GM21381 (cell line): ENCODE results near the gene USP37.

ENCODE experiments used
- ATAC-seq: cut with Tn5 transposase; IDR thresholded peaks from one replicate; pipeline ENCODE4 v1.9.1; 2021; ENCODE audit warnings: mild to moderate bottlenecking, moderate library complexity; ENCODE audit not compliant: unreplicated experiment

USP37 gene

DNA sequence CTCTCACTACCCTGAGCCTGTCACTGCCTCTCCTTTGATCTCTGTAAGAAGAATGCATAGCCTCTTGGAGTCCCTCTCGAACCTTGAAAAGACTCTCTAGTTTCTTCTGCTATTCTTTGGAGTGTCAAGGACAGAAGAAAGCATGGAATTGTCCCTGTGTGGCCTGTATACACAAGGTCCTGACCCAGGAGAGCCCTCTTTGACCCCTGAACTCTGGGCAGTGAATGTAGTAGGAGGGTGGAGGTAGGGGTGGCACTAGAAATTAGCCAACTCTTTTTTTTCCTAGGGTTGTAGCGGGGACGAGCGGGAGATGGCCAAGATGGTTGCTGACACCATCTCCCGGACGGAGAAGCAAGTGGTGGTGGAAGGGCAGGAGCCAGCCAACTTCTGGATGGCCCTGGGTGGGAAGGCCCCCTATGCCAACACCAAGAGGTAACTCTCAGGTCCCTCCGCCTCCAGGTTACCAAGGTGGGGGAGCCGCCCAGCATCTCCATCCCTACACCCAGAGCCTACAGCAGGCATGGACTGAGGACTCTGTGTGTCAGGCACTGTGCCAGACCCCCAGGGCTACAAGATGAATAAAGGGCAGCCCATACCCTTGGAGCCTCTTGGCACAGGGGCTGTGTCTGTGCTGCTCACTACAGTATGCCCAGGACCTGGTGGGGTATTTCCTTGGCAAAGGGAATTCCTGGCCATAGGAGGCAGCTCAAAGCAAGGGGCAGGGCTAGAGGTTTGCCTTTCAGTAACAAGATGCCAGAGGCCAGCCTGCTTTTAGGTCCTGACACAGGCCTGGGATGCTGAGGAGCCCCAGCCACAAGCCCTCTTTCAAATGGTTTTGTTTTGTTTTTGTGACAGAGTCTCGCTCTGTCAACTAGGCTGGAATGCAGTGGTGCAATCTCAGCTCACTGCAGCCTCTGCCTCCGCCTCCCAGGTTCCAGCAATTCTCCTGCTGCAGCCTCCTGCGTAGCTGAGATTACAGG lies 132.9 kb downstream of the USP37 start:
- no peak for ATAC-seq

DNA sequence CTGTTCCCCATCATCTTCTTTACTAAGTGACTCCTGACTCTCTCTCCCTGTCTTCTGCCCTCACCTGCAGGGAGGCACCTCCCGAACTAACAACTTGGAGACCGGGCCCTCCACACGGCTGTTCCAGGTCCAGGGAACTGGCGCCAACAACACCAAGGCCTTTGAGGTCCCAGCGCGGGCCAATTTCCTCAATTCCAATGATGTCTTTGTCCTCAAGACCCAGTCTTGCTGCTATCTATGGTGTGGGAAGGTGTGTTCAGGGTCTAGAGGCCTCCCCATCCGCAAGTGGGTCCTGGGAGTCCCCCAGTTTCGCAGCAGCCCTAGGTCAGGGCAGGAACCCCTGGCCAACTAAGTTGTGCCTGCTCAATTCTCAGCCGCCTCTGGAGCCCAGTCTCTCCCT lies 133.7 kb downstream of the USP37 start:
- no peak for ATAC-seq

DNA sequence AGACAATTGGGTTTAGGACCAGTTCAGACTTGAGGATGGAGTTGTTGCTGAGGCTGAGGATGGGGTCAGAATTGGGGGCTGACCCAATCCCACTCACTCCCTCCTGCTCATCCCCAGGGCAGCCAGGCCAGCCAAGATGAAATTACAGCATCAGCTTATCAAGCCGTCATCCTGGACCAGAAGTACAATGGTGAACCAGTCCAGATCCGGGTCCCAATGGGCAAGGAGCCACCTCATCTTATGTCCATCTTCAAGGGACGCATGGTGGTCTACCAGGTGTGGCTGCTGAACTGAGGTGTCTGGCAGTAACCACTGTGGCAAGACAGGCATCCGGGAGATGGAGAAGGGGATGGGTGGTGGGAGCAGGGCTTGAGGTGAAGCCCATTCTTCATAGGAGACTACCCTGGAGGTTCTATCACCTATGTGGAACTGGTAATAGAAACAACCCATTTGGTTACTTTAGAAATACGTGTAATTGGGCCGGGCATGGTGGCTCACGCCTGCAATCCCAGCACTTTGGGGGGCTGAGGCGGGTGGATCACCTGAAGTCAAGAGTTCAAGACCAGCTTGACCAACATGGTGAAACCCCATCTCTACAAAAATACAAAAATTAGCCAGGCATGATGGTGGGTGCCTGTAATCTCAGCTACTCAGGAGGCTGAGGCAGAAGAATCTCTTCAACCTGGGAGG lies 135.3 kb downstream of the USP37 start:
- no peak for ATAC-seq

DNA sequence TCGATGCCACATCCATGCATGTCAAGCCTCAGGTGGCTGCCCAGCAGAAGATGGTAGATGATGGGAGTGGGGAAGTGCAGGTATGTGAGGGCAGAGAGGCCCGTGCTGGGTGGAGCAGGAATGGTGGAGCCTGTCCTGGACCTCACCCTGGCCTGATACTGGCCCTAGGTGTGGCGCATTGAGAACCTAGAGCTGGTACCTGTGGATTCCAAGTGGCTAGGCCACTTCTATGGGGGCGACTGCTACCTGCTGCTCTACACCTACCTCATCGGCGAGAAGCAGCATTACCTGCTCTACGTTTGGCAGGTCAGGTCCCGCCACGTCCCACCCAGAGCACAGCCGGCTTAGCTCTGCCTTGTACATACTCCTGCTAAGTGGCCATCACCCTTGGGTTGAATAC lies 136.3 kb downstream of the USP37 start:
- no peak for ATAC-seq

DNA sequence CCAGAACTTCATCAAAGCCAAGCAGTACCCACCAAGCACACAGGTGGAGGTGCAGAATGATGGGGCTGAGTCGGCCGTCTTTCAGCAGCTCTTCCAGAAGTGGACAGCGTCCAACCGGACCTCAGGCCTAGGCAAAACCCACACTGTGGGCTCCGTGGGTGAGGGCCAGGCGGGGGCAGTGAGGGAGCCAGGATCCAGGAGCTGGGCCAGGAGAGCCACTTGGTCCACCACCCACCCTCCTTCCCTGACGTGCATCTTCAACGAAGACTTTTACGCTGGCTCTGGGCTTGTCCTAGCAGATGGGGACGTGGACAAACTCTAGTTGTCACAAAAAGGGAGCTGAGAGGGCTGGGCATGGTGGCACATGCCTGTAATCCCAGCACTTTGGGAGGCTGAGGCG lies 137.4 kb downstream of the USP37 start:
- ATAC-seq = no peak

DNA sequence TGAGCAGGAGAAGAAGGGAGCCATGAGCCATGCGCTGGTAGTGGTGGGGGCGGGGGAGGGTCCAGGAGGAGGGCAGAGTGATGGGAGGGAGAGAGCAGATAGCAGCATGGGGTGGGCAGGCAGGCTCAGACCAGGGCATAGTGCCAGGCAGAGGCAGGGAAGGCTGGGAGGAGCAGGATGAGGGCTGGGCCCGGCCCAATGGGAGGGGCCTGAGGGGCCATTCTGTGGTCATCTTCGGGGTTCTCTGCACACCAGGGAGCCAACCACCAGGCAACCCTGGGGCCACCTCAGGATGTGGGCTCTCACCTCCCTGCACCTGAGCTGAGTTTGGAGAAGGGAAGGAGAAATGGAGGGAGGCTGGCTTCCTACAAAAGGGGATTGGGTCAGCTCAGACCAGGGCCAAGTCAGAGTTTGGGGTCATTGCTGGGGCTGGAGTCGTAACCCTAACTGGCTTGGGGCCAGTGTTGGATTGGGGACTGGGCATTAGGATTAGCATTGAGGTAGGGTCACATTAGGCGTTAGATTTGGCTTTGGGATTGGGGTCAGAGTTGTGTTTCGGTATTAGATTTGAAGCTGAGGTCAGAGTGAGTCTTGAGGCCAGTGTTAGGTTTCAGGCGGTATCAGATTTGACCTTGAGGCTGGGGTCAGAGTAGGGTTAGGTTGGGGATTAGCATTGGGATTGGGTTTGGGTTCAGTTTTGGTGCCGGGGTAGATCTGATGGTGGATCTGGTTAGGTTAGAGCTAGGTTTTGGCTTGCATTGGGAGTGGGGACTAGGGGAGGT lies 138.0 kb downstream of the USP37 start:
- no peak for ATAC-seq

DNA sequence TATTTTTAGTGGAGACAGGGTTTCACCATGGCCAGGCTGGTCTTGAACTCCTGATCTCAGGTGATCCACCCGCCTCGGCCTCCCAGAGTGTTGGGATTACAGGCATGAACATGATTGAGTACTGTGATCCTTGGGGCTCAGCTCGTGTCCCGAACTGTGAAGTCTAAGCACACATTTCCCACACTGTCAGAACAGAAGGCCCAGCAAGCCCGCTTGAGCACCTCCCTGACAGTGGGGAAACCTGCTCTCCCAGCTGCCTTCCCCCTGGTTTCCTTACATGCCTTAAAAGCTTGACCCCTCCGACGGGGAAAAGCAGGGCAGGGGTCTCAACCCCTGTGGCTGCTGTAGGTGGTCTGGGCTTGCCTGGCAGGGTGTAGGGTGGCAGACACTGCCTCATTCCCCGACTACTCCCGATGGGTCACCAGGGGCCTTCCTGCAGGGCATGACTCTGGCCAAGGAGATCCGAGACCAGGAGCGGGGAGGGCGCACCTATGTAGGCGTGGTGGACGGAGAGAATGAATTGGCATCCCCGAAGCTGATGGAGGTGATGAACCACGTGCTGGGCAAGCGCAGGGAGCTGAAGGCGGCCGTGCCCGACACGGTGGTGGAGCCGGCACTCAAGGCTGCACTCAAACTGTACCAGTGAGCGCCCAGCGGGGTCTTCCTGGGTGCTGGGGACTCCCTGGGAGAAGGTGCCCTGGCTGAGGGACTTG lies 139.1 kb downstream of the USP37 start:
- no peak for ATAC-seq

DNA sequence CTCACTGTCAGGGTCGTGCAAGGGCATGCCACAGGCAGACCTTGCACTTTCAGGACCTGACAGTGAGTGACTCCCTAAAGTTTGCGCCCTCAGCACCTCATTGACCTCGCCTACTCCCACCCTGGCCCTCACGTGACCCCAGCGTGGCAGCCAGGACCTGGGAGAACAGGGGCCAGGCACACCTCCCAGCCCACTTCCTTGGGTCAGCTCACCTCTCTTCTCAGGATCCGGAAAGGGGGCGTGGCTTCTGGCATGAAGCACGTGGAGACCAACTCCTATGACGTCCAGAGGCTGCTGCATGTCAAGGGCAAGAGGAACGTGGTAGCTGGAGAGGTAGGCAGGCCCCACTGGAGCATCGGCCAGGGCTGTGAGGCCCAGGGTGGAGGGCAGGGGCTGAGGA lies 140.4 kb downstream of the USP37 start:
- no peak for ATAC-seq

DNA sequence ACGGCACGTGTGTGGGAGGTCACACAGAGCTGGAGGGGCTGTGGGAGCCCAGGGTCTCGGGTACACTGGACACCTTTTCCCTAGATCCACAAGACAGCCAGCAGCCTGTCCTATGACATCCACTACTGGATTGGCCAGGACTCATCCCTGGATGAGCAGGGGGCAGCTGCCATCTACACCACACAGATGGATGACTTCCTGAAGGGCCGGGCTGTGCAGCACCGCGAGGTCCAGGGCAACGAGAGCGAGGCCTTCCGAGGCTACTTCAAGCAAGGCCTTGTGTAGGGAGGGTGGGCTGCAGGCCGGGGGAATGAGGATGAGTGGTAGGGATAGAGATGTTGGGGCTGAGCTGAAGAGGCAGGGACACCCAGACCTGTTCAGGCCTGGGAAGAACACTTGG lies 142.6 kb downstream of the USP37 start:
- ATAC-seq = no peak

DNA sequence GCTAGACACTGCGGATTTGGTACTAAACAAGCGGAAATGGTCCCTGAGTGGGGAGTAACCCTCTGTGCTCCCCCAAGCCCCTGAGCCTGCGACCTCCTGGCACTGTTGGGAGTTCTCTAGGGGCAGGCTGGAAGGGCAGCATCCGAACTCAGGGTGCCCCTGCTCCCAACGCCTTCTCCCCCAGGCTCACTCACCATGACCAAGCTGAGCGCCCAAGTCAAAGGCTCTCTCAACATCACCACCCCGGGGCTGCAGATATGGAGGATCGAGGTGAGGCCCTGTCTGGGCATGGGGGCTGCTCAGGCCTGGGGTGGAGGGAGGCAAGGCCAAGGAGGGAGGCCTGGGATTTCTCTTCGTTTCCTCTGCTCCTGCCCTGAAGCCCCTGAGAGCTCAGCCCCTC lies 144.6 kb downstream of the USP37 start:
- ATAC-seq = no peak

DNA sequence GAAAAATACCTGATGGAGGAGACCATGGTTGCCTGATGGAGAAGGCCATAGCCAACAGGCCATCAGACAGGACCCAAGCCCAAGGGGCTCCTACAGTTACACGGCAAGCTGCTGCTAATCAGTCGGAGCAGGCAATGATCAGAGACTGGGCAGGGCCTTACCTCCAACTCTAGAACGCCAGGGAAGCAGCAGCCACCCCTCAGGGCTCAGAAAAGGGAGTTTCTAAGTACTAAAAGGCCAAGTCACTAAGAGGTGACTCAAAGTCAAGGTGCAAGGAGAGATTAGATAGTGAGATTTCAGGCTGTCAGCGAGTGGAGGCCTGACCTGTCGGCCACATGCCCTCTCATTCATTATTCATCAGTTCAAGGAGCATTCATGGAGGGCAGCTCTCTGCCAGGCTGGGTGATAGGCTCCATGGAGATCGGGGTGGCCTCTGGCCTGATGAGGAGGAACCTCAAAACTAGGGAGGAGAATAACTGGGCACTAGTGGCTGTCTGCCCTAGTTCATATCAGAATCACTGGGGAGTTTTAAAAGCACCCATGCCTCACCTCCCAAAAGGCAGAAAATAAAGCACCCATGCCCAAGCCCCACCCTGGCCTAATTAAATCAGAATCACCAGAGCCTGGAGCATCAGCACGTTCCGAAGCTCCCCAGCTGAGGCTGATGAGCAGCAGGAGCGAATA lies 145.6 kb downstream of the USP37 start:
- no peak for ATAC-seq

DNA sequence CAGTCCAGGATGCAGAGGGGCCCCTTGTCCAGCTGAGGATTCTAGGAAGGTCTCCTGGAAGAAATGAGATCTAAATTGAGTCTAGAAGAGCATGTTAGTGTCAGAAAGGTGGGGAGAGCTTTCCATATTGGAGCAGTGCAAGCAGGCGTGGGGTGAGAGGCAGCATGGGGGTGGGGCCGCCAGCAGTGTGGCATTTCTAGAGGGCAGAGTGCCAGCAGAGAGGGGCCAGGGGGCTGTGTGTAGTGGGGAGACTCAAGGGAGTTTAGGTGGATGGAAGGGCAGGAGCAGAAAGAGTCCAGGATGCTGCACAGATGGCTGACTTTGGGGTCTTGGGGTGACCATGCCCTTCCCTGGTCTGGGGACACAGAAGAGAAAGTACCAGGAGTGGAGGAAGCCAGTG lies 147.1 kb downstream of the USP37 start:
- ATAC-seq = no peak

DNA sequence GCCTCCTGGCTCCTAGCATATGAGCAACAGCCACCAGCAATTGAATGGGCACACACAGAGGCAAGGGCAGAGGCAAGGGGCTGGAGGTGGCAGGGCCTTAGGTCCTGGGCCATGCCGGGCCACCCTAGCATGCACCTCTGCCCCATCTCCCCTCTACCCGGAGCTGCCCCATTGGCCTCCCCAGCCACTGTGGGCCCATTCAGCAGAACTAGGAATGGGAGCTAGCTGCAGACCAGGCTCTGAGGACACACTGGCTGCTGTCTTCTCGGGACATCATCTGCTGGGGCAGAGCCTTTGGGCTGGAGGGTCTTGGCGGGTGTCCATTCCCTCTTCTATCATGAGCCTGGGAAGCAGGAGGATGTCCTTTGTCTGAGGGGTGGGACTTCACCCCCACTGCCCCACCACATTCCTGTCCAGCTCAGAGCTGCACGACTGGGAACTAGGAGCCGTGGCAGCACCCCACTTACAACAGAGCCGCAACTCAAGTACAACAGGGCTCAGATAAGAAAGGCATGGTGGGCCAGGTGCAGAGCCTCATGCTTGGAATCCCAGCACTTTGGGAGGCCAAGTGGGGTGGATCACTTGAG lies 148.4 kb downstream of the USP37 start:
- ATAC-seq = no peak

DNA sequence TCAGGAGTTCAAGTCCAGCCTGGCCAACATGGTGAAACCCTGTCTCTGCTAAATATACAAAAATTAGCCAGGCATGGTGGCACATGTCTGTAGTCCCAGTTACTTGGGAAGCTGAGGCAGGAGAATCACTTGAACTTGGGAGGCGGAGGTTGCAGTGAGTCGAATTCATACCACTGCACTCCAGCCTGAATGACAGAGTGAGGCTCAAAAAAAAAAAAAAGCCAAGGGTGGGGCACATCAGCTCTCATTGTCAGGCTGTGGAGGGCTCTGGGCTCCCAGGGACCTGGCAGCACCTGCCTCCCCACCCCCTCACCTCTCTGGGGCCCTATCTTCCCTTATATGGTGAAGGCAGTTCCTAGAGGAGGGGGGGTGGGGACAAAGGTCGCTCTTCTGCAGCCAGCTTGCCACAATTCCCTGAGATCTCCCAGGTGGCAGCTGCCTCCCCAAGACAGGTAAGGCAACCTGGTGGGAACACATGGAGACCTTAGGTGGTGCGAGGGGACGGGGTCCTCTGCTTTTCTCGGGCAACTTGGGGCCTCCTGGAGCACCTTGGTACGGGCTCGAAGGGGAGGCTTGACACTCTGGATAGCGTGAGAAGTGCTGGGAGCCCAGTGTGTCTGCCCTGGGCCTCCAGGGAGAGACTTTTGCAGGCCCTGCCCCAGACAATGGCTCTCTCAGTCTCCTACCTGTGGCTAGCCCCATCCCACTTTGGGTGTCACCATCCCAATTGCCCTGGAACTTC lies 149.3 kb downstream of the USP37 start, which contains the start of gene VIL1:
Gene VIL1, plus strand, starts transcription at position 407 of the 742 bp plus-strand sequence. CDS start 4,656 bp downstream, outside the sequence.
- ATAC-seq = no peak

DNA sequence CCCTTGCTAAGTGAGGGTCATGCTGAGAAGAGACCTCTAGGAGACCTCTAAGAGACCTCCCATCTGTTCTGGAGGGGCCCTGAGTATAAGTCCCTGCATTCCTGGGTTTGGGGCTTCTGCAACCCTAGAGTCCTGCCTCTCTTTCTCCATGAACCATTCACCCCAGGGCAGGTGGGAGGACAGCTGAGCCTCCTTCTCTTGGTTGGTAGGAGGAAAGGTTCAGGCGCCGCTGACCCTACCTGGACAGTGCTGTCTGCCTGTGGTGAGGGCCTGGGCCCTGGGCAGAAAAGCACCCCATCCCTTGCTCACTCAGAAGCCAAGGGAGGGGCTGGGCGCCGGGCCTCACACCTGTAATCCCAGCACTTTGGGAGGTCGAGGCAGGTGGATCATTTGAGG lies 149.8 kb downstream of the USP37 start:
- ATAC-seq = no peak

DNA sequence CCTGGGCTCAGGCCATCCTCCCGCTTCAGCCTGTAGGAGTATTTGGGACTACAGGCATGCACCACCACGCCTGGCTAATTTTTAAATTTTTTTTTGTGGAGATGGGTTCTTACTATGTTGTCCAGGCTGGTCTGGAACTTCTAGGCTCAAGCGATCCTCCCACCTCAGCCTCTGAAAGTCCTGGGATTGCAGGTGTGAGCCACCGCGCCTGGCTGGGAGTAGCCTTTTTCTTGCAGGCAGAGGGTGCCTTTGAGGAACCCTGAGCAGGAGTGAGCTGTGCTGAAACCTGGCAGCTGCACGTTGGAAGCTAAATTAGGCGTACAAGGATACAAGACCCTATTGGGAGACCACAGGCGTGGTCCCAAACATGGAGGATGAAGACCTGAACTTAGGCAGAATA lies 160.4 kb downstream of the USP37 start:
- ATAC-seq = no peak

DNA sequence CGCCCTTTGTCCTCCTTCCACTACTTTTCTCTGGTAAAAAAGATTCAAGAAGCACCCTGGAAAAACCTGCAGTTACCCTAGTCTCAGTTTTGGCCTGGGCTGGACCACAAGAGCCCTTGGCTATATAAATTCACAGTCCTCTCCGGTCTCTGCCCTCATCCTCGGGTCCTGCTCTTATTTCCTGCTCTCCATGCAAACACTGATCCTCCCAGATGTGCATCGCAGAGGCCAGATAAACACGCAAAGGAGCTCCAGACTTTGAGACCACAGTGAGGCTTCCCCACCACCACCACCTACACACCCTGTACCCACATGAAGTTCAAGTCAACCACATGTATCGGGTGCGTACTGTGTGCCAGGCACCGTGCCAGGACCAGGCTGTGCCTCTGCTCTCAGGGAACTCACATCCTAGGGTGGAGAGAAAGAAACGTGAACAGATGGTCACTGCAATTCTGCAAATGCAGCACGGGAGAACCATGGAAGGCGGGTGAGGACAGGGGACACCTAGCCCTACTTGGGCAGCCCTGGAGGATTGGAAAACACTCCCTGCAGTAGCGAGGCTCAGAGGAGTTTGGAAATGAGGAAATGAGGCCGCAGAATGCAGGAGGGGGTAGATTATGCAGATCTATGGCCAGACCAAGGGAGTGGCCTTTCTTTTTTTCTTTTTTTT lies 161.1 kb downstream of the USP37 start:
- no peak for ATAC-seq

DNA sequence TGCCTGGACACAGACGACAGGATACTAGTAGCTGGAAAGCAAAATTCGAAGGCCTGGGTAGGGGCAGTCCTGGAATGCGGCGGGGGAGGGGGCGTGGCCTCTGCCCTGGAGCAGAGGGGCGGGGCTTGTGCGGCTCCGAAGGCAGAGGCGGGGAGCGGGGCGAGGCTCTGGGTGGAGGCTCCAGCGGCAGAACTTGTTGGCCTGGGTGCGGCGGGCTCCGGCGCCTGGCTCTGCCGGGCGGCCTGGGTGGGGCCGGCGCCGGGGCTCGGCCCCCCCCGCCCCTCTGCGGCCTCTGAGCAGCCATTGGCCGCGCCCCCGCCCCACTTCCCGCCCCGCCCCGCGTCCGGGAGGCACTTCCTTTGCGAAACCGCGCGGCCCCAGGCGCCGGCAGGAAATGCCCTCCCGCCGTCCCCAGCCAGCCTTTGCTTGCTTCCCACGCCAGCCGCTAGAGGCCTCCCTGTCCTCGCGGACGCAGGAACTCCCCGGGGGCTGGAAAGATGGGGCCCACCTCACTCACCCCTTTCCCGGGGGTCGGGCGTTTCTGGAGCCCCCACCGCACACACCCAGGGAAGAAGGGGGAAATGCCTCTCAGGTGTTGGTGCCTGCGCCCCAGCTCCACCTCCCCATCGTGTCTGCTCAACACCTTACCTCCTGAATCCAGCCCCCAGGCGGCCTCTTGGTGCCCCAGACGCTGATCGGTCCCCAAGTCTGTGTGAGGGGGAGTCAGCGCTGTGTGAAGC lies 161.8 kb downstream of the USP37 start:
- peak; percentile 83 for ATAC-seq
